ENCODE measurements around the gene TRIO.

GRCh38 chr5:14258840-14259239, 115.7 kb downstream of the TRIO start:
- TF ChIP-seq, protein P1, sequence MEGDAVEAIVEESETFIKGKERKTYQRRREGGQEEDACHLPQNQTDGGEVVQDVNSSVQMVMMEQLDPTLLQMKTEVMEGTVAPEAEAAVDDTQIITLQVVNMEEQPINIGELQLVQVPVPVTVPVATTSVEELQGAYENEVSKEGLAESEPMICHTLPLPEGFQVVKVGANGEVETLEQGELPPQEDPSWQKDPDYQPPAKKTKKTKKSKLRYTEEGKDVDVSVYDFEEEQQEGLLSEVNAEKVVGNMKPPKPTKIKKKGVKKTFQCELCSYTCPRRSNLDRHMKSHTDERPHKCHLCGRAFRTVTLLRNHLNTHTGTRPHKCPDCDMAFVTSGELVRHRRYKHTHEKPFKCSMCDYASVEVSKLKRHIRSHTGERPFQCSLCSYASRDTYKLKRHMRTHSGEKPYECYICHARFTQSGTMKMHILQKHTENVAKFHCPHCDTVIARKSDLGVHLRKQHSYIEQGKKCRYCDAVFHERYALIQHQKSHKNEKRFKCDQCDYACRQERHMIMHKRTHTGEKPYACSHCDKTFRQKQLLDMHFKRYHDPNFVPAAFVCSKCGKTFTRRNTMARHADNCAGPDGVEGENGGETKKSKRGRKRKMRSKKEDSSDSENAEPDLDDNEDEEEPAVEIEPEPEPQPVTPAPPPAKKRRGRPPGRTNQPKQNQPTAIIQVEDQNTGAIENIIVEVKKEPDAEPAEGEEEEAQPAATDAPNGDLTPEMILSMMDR (IDR thresholded peaks at IDR 0.05; ENCODE audit: low read depth, low read length, poor library complexity, severe bottlenecking) = no peak
- no peak for TF ChIP-seq EZH2phosphoT487 (IDR thresholded peaks at IDR 0.05; ENCODE audit: borderline replicate concordance, low read length)
